ENCODE data around the gene PSEN2. TPM values are rescaled to one million over a fixed set of nuclear protein-coding genes. Genes with fewer than 3 reads are reported as not detected.

Gene PSEN2
- total RNA-seq (2022) (24.2 and 26.8 TPM in 2 replicates), Bru-seq, nascent RNA (percentile 54 among the genes with signal in this experiment), BruChase-seq, experiment 1, labeled RNA remaining after a 6-hour chase (percentile 56 among the genes with signal in this experiment), BruChase-seq, experiment 2, labeled RNA remaining after a 2-hour chase (percentile 54 among the genes with signal in this experiment)
- long read RNA-seq, transcript PSEN2-202 (13 exons, 2,306 nt), result major isoform, 14 of 46 reads
- long read RNA-seq, partial matches to known transcripts, result 16 of 46 reads
- long read RNA-seq, other reads (novel, unspliced or antisense), result 14 of 46 reads

GRCh38 chr1:226870401-226871279 is at the start of gene PSEN2:
Gene PSEN2 (plus strand): TSS chr1:226870616. CDS start chr1:226881908, 11,292 bp downstream.
- no peaks in the 10 kb centered on the region for H3K27me3 Mint-ChIP-seq (ENCODE audit: unreplicated experiment)
- TF ChIP-seq CTCF (IDR thresholded peaks at IDR 0.05; ENCODE audit: unreplicated experiment), result peak; percentile 20
- DNase-seq, result peak; percentile 85
- H3K9me3 Mint-ChIP-seq (ENCODE audit: low read depth, unreplicated experiment), result peaks cover 3% of the 10 kb centered on the region
- H3K4me3 Mint-ChIP-seq (ENCODE audit: low read depth, unreplicated experiment), result peak within 1 kb of the TSS; percentile 92
- intact Hi-C loops (cut with micrococcal nuclease; ENCODE audit: unreplicated experiment), result no loop called here
- H3K27ac Mint-ChIP-seq (ENCODE audit: unreplicated experiment), result peak within 1 kb of the TSS; percentile 64
- CTCF ChIA-PET, result interaction anchor here (0.5 to 0.6 kb wide), 2 partner anchors 66 to 169 kb away, joined by 3 to 4 read pairs; no protein-coding TSS in a partner anchor
- H3K4me1 Mint-ChIP-seq (ENCODE audit: low read depth, unreplicated experiment), result peaks cover 23% of the 10 kb centered on the region
- no TSS peak for BruUV-seq (replicated peaks)
- H3K36me3 Mint-ChIP-seq (ENCODE audit: insufficient read depth, unreplicated experiment), result peaks cover 18% of the 10 kb centered on the region

- Mint-ChIP-seq H3K4me1 (ENCODE audit: low read depth, unreplicated experiment) (no peaks in the 10 kb centered on the region), H3K9me3 (ENCODE audit: low read depth, unreplicated experiment) (no peaks in the 10 kb centered on the region), H3K4me3 (ENCODE audit: low read depth, unreplicated experiment) (no peak overlapping the region), H3K36me3 (ENCODE audit: insufficient read depth, unreplicated experiment) (no peaks in the 10 kb centered on the region), H3K27me3 (ENCODE audit: unreplicated experiment) (peaks cover 25% of the 10 kb centered on the region), H3K27ac (ENCODE audit: unreplicated experiment) (no peak overlapping the region)
- BruUV-seq (replicated peaks), result no TSS peak
- TF ChIP-seq CTCF (IDR thresholded peaks at IDR 0.05; ENCODE audit: unreplicated experiment), result no peak
- CTCF ChIA-PET, result interaction anchor here (1.3 kb wide), 1 partner anchor 195 kb away, joined by 3 read pairs; no protein-coding TSS in a partner anchor
- DNase-seq, result no peak
- intact Hi-C loops (cut with micrococcal nuclease; ENCODE audit: unreplicated experiment), result no loop called here
Observed at GRCh38 chr1:226820941-226821718, 49.3 kb upstream of the PSEN2 start.

GRCh38 chr1:226821719-226822085 is 48.7 kb upstream of the PSEN2 start:
- Mint-ChIP-seq H3K4me1 (ENCODE audit: low read depth, unreplicated experiment) (no peaks in the 10 kb centered on the region), H3K36me3 (ENCODE audit: insufficient read depth, unreplicated experiment) (no peaks in the 10 kb centered on the region), H3K27me3 (ENCODE audit: unreplicated experiment) (peaks cover 25% of the 10 kb centered on the region), H3K4me3 (ENCODE audit: low read depth, unreplicated experiment) (no peak overlapping the region), H3K9me3 (ENCODE audit: low read depth, unreplicated experiment) (no peaks in the 10 kb centered on the region), H3K27ac (ENCODE audit: unreplicated experiment) (no peak overlapping the region)
- no peak for DNase-seq
- TF ChIP-seq CTCF (IDR thresholded peaks at IDR 0.05; ENCODE audit: unreplicated experiment), result no peak
- CTCF ChIA-PET, result interaction anchor here (1.3 kb wide), 1 partner anchor 195 kb away, joined by 3 read pairs; no protein-coding TSS in a partner anchor
- intact Hi-C loops (cut with micrococcal nuclease; ENCODE audit: unreplicated experiment), result no loop called here
- no TSS peak for BruUV-seq (replicated peaks)

- TF ChIP-seq CTCF (IDR thresholded peaks at IDR 0.05; ENCODE audit: unreplicated experiment), result no peak
- BruUV-seq (replicated peaks), result no TSS peak
- DNase-seq, result no peak
- intact Hi-C loops (cut with micrococcal nuclease; ENCODE audit: unreplicated experiment), result no loop called here
- Mint-ChIP-seq H3K27me3 (ENCODE audit: unreplicated experiment) (peaks cover 25% of the 10 kb centered on the region), H3K27ac (ENCODE audit: unreplicated experiment) (no peak overlapping the region), H3K36me3 (ENCODE audit: insufficient read depth, unreplicated experiment) (no peaks in the 10 kb centered on the region), H3K9me3 (ENCODE audit: low read depth, unreplicated experiment) (no peaks in the 10 kb centered on the region), H3K4me1 (ENCODE audit: low read depth, unreplicated experiment) (no peaks in the 10 kb centered on the region), H3K4me3 (ENCODE audit: low read depth, unreplicated experiment) (no peak overlapping the region)
- CTCF ChIA-PET, result interaction anchor here (0.6 to 1.2 kb wide), 2 partner anchors 9 to 241 kb away, joined by 3 to 7 read pairs; no protein-coding TSS in a partner anchor
Observed at GRCh38 chr1:226823643-226824042, 46.8 kb upstream of the PSEN2 start.

Measured in Calu3 (cell line).